Natural killer cell treated with Interleukin-12 subunit alpha and Interleukin-12 subunit beta and Interleukin-15 and Interleukin-18, amount 100 ng/mL, for 72 hours (primary cell): Measurements from ENCODE around the gene PARD3. TPM values are rescaled to one million over a fixed set of nuclear protein-coding genes. Genes with fewer than 3 reads are reported as not detected.

Source experiments
- ATAC-seq, 2 donors: fragments of 150-1000 bp; cut with Tn5 transposase in 1 of 2; sonication (Bioruptor Pico), chemical (Tn5 transposase) in 1 of 2; 2 replicates each; pipeline ENCODE4 v1.10.0; 2021
- DNase-seq: peaks from one replicate; pipeline ENCODE4 v3.0.0; 2022; ENCODE audit warnings: low spot score
- H3K27ac Mint-ChIP-seq, 2 donors: 1 replicate in 1 of 2; 2 replicates in 1 of 2; pipeline ENCODE4 v1.8.0; 2022; ENCODE audit warnings: mixed read lengths in 2 of 2, mild to moderate bottlenecking in 1 of 2, moderate library complexity in 1 of 2
- H3K27me3 Mint-ChIP-seq, 2 donors: 1 replicate in 1 of 2; 2 replicates in 1 of 2; pipeline ENCODE4 v1.8.0; 2022; ENCODE audit warnings: mixed read lengths in 2 of 2
- H3K36me3 Mint-ChIP-seq: one replicate; pipeline ENCODE4 v1.8.0; 2022; ENCODE audit warnings: mixed read lengths
- H3K4me1 Mint-ChIP-seq, 2 donors: 1 replicate in 1 of 2; 2 replicates in 1 of 2; pipeline ENCODE4 v1.8.0; 2022; ENCODE audit warnings: low read depth in 2 of 2, mixed read lengths in 2 of 2, mild to moderate bottlenecking in 1 of 2
- H3K4me3 Mint-ChIP-seq: one replicate; pipeline ENCODE4 v1.8.0; 2022; ENCODE audit warnings: mixed read lengths
- H3K9me3 Mint-ChIP-seq: 2 replicates; pipeline ENCODE4 v1.8.0; 2022; ENCODE audit warnings: mixed read lengths
- total RNA-seq, 2 donors: library from RNA; stranded (reverse); gene quantifications; one replicate each; pipeline ENCODE4 v1.2.3, GENCODE V29; 2022

PARD3 gene
- total RNA-seq, 2 donors from 2014 or later, result 0.56 TPM; not detected in 1

GRCh38 chr10:34311679-34312078 lies 503.4 kb downstream of the PARD3 start:
- ATAC-seq (no peak), DNase-seq (no peak)
- Mint-ChIP-seq H3K36me3 (no peaks in the 10 kb centered on the region), H3K4me3 (no peak overlapping the region), H3K27me3 (peaks cover 4 to 21% of the 10 kb centered on the region in 2 donors), H3K4me1 (peaks cover 0 to 4% of the 10 kb centered on the region in 2 donors), H3K9me3 (no peaks in the 10 kb centered on the region), H3K27ac (no peak overlapping the region)

GRCh38 chr10:34310234-34310633 lies 504.9 kb downstream of the PARD3 start:
- Mint-ChIP-seq H3K9me3 (no peaks in the 10 kb centered on the region), H3K36me3 (no peaks in the 10 kb centered on the region), H3K4me3 (no peak overlapping the region), H3K27ac (no peak overlapping the region), H3K4me1 (peaks cover 0 to 4% of the 10 kb centered on the region in 2 donors), H3K27me3 (peaks cover 4 to 21% of the 10 kb centered on the region in 2 donors)
- DNase-seq (no peak), ATAC-seq (no peak)

- Mint-ChIP-seq H3K27me3 (peaks cover 6 to 21% of the 10 kb centered on the region in 2 donors), H3K4me3 (no peak overlapping the region), H3K9me3 (no peaks in the 10 kb centered on the region), H3K27ac (no peak overlapping the region), H3K4me1 (no peaks in the 10 kb centered on the region), H3K36me3 (no peaks in the 10 kb centered on the region)
- no peak for DNase-seq
- no peak for ATAC-seq
Measured at GRCh38 chr10:34305189-34305588, 509.9 kb downstream of the PARD3 start.

- Mint-ChIP-seq H3K27me3 (peaks cover 10 to 15% of the 10 kb centered on the region in 2 donors), H3K4me3 (no peak overlapping the region), H3K4me1 (no peaks in the 10 kb centered on the region), H3K36me3 (no peaks in the 10 kb centered on the region), H3K9me3 (no peaks in the 10 kb centered on the region), H3K27ac (no peak overlapping the region)
- no peak for DNase-seq
- ATAC-seq, result no peak
Measured at GRCh38 chr10:34303022-34303421, 512.1 kb downstream of the PARD3 start.

GRCh38 chr10:34299105-34299611 lies 515.9 kb downstream of the PARD3 start:
- peaks cover 10 to 14% of the 10 kb centered on the region in 2 donors for H3K27me3 Mint-ChIP-seq
- H3K36me3 Mint-ChIP-seq, result no peaks in the 10 kb centered on the region
- no peak for DNase-seq
- H3K27ac Mint-ChIP-seq, result no peak overlapping the region
- no peak overlapping the region for H3K4me3 Mint-ChIP-seq
- H3K9me3 Mint-ChIP-seq, result no peaks in the 10 kb centered on the region
- no peaks in the 10 kb centered on the region for H3K4me1 Mint-ChIP-seq
- ATAC-seq, result no peak

DNA sequence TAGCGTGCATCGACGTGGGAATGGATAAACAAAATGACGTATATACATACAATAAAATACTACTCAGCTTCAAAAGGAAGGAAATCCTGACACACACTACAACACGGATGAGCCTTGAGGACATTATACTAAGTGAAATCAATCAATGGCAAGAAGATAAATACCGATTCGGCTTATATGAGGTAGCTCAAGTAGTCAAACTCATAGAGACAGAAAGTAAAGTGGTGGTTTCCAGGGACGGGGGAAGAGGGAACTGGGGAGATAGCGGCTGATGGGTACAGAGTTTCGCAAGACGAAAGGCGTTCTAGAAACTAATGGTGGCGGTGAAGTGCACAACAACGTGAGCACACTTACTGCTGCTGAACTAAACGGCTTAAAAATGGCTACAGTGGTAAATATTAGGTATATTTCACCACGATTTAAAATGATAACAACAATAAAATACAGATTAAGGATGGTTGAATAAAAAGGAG lies 516.7 kb downstream of the PARD3 start:
- no peak for ATAC-seq
- H3K36me3 Mint-ChIP-seq, result no peaks in the 10 kb centered on the region
- H3K27me3 Mint-ChIP-seq, result peaks cover 12 to 17% of the 10 kb centered on the region in 2 donors
- H3K27ac Mint-ChIP-seq, result no peak overlapping the region
- H3K9me3 Mint-ChIP-seq, result no peaks in the 10 kb centered on the region
- no peak overlapping the region for H3K4me3 Mint-ChIP-seq
- no peak for DNase-seq
- no peaks in the 10 kb centered on the region for H3K4me1 Mint-ChIP-seq

DNA sequence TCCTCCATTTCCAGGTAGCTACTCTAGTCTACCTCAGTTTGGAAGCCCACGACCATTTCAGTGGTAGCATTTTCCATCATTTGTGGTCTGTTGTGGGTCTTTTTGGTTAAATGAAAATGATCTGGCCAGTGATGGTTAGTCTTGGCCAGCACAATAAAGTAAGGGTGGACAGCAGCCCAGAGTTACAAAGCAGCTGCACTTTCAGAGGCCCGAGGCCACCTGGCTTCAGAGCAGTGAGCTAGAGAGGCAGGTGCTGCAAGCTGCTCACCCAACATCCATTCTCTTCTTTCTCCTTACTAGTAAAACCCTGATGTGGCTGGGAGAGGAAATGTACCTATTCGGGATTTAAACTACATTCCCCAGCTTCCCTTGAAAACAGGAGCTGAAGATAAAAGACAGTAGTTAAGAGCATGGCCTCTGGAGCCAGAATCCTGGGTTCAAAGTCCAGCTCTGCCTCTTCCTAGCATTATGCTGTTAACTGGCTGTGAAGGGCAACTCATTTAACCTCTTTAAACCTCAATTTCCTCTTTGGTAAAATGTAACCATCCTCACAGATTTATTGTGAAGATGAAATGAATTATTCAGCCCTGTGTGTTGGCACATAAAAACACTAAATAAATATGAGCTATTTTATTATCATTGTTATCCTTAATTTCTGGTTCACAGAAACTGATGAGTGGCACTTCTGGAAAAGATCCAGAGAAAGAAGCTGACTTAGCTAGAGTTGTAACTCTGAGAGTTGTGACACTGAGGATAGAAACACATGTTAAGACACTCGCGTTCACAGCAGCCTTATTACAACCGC lies 517.4 kb downstream of the PARD3 start:
- H3K9me3 Mint-ChIP-seq, result no peaks in the 10 kb centered on the region
- no peaks in the 10 kb centered on the region for H3K36me3 Mint-ChIP-seq
- H3K27me3 Mint-ChIP-seq, result peaks cover 14 to 17% of the 10 kb centered on the region in 2 donors
- no peak overlapping the region for H3K27ac Mint-ChIP-seq
- no peak overlapping the region for H3K4me3 Mint-ChIP-seq
- H3K4me1 Mint-ChIP-seq, result no peaks in the 10 kb centered on the region
- no peak for DNase-seq
- ATAC-seq, result no peak

- Mint-ChIP-seq H3K9me3 (no peaks in the 10 kb centered on the region), H3K27ac (no peak overlapping the region), H3K36me3 (no peaks in the 10 kb centered on the region), H3K4me3 (no peak overlapping the region), H3K27me3 (peaks cover 15 to 35% of the 10 kb centered on the region in 2 donors), H3K4me1 (peaks cover 0 to 4% of the 10 kb centered on the region in 2 donors)
- DNase-seq (no peak), ATAC-seq (no peak)
Measured at GRCh38 chr10:34295142-34295548, 520.0 kb downstream of the PARD3 start.

GRCh38 chr10:34294137-34294536 lies 521.0 kb downstream of the PARD3 start:
- H3K9me3 Mint-ChIP-seq, result no peaks in the 10 kb centered on the region
- H3K4me3 Mint-ChIP-seq, result no peak overlapping the region
- DNase-seq, result no peak
- H3K27me3 Mint-ChIP-seq, result peaks cover 15 to 35% of the 10 kb centered on the region in 2 donors
- H3K4me1 Mint-ChIP-seq, result peaks cover 0 to 4% of the 10 kb centered on the region in 2 donors
- no peak for ATAC-seq
- no peaks in the 10 kb centered on the region for H3K36me3 Mint-ChIP-seq
- no peak overlapping the region for H3K27ac Mint-ChIP-seq

GRCh38 chr10:34292675-34293074 lies 522.4 kb downstream of the PARD3 start:
- Mint-ChIP-seq H3K27me3 (peaks cover 11 to 25% of the 10 kb centered on the region in 2 donors), H3K9me3 (no peaks in the 10 kb centered on the region), H3K4me3 (no peak overlapping the region), H3K4me1 (peaks cover 0 to 4% of the 10 kb centered on the region in 2 donors), H3K27ac (no peak overlapping the region), H3K36me3 (no peaks in the 10 kb centered on the region)
- DNase-seq, result no peak
- ATAC-seq, result no peak

- no peaks in the 10 kb centered on the region for H3K9me3 Mint-ChIP-seq
- no peaks in the 10 kb centered on the region for H3K36me3 Mint-ChIP-seq
- no peak for DNase-seq
- H3K4me1 Mint-ChIP-seq, result peaks cover 0 to 4% of the 10 kb centered on the region in 2 donors
- peaks cover 11 to 25% of the 10 kb centered on the region in 2 donors for H3K27me3 Mint-ChIP-seq
- H3K4me3 Mint-ChIP-seq, result no peak overlapping the region
- no peak overlapping the region for H3K27ac Mint-ChIP-seq
- ATAC-seq, result no peak
Measured at GRCh38 chr10:34292194-34292565, 522.9 kb downstream of the PARD3 start.

DNA sequence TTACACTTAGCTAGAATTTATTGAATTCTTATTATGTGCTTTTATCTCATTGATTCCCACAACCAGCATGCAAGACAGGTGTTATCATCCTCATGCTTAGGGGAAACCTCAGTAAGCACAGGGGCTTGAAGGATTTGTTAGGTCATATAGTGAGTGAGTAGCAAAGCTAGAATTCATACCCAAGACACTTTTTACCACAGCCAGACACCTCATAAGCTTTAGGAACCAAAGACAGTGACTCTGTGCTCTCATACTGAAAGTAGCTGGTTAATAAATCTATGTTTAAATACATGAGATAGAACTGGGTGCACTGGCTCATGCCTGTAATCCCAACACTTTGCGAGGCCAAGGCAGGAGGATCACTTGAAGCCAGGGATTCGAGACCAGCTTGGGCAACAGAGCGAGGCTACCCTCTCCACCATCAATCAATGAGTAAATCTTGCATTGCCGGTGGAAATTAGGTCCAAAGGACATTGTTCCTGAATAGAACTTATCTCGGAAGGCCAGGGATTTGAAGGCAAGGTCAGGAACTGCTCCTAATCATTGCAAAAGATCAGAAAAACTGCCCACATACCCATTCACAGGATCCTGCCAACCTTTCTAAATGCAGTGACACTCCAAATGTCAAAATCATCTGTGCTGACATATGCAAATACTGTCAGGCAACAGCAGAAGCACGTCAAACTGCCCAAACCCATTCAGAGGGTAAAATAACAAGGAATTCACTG lies 523.5 kb downstream of the PARD3 start:
- no peak overlapping the region for H3K4me3 Mint-ChIP-seq
- no peak overlapping the region for H3K27ac Mint-ChIP-seq
- peak in 1 of 2 donors; percentile 51 for ATAC-seq
- no peaks in the 10 kb centered on the region for H3K9me3 Mint-ChIP-seq
- DNase-seq, result no peak
- peaks cover 0 to 4% of the 10 kb centered on the region in 2 donors for H3K4me1 Mint-ChIP-seq
- H3K36me3 Mint-ChIP-seq, result no peaks in the 10 kb centered on the region
- H3K27me3 Mint-ChIP-seq, result peaks cover 13 to 27% of the 10 kb centered on the region in 2 donors

GRCh38 chr10:34290412-34291081 lies 524.5 kb downstream of the PARD3 start:
- H3K27ac Mint-ChIP-seq, result no peak overlapping the region
- DNase-seq (no peak), ATAC-seq (no peak)
- H3K36me3 Mint-ChIP-seq, result no peaks in the 10 kb centered on the region
- no peak overlapping the region for H3K4me3 Mint-ChIP-seq
- peaks cover 0 to 4% of the 10 kb centered on the region in 2 donors for H3K4me1 Mint-ChIP-seq
- no peaks in the 10 kb centered on the region for H3K9me3 Mint-ChIP-seq
- peaks cover 19 to 33% of the 10 kb centered on the region in 2 donors for H3K27me3 Mint-ChIP-seq
